Endothelial cell of hepatic sinusoid (primary cell): Measurements from ENCODE around the gene ARHGAP10.

Source experiments
- in situ Hi-C: cut with HindIII; loops from 2 replicates; pipeline ENCODE4 v1.10.0; 2017; ENCODE audit warnings: low sequenced_read_pairs

ARHGAP10 gene

DNA sequence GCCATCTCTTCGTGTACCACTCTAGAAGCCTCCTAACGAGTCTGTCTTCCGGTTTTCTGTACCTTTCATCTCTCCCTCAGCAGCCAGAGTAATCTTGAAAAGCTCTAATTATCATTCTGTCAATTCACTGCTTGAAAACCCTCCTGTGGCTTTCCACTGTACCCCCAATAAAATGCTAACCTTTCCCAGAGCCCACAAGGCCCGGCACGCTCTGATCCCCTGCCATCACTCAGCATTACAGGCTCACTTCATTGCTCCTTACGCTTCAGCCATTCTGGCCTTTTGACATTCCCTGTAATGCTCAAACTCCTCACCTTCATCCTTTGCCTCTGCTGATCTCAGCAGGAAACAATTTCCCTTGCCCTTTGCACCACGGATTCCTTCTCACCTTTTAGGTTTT is 112.9 kb downstream of the ARHGAP10 start:
- in situ Hi-C loops: no loop called here

DNA sequence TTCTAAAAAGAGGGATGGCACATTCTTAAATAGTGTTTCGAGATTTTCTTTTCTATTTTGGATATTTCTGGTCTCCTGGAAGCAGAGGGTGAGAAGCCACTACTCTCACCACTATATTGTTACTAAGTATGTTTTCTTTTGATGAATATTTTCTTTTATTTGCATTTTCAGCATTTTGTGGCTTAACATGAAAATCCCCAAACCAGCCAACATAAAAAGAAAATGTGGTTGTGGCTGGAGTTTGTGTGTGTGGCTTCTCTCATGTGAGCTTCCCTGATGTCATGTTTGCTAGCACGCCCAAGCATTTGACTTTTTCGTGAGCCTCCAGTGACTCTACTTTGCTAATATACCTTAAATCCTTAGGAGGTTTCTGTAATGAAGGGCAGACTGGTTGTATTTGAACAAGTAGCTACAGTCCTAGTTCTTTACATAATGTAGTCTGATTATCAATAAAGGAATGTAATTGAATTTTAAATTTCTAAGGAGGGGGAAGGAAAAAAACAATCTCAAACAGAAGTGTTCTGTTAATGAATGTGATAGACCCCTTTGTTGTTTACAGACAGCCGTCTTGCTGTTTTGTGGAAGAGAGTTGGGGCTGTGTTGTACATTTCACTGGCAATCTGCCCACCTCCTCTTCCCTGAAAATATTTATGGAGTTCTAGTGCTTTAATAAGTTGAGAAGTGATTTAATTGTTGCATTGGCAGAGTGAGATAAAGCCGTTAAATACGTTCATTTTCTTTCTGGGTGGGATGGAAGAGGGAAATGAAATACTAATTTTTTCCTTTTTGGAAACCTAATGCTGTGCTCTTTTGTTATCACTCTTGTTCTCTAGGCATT is 114.6 kb downstream of the ARHGAP10 start:
- in situ Hi-C loops: no loop called here

DNA sequence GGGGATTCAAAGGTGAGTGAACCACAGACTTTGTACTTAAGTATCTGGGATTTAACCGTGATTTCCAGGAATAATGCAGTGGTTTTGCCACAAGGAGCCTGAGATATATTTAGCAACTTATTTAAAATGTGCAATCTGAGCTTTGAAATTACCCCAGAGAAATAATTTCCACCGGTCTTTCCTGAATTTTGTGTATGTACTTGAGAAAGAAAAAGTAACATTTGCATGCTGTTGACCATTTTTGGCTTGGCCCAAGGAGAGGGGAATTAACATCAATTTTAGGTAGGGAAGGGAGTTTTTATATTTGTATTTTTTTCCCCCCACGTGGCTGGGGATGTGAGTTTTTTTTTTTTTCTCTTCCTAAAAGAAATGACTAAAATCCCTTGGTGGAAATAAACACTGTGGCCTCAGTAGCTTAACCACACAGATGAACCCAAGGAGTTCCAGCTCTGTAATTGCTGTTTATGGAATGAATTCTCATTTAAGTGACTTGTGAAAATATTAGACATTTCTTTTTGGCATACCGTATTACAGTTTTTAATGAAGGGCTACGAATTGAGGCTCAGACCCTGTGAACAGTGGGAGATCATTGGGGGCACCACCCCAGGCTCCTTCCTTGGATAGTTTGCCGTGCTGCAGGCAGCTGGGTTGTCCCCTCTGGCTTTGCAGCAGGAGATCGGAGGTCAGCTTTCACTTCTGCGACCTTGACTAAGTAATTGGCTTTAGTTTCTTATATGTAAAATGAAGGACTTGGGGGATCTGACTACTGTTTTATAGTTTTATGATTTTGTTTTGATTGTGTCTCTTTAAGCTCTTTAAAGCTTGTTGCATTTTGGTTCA is 116.1 kb downstream of the ARHGAP10 start:
- in situ Hi-C loops: no loop called here

DNA sequence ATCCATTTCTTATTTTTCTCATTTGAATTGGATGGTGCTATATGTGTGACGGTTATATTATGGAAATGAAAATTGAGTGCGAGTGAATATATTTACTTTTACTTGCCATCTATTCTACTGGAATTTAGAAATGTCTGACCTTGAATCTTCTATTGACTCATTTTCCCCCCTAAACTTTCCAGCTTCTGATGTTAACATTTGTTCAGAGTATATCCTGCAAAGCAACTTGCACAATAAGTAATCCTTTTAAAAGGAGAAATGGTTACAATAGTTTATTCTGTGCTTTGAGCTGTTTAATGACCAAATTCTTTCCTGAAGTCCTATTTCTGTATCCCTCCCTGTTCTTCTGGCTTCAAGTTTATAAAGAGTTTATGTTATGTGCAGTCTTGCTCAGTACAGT is 116.7 kb downstream of the ARHGAP10 start:
- in situ Hi-C loops: no loop called here

DNA sequence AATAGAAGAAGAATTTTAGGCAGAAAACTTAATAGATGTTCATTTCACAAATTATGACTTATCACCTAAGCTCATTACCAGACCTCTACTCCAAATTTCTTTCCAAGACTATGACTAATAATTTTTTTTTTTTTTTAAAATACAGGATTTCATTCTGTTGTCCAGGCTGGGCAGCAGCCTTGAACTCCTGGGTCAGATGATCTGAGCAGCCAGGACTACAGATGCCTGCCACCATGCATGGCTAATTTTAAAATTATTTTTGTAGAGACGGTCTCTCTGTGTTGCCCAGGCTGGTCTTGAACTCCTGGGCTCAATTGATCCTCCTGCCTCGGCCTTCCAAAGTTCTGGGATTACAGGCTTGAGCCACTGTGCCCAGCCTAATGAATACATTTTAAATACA is 119.2 kb downstream of the ARHGAP10 start:
- in situ Hi-C loops: no loop called here

DNA sequence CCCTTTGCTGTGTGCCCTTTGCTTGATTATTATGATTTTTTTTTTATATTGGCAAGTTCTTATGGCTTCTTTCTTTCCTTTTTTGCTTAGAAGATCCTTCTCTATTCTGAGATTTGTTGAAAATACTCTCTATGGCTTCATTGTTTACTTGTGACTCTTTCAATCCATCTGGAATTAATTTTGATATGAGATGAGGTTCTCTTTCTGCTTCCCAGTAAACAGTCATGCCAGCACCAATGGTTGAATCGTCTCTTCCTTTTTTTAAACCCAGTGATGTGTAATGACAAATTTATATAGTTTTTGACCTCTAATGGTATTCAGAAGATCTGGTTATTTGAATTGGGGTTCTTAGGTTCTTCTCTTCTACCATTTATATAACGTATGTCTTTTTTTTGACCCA is 121.8 kb downstream of the ARHGAP10 start:
- in situ Hi-C loops: no loop called here

DNA sequence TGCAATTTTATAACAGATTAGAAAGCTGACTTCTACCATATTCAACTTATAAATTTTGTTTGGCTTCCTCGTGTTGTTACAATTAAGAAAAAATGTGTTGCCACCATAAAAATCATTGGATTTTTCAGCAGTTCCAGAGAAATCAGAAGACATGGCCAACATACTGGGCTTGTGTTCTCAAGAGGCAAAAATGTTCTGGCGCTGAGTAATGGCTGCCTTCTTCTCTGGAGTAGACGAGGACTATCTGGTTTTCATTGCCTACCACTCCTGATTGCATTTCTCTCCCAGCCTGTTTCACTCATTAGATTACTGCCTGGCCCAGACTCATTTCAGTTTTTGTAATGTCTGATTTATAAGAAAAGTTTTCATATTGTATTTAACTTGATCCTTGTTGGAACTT is 122.3 kb downstream of the ARHGAP10 start:
- in situ Hi-C loops: no loop called here

DNA sequence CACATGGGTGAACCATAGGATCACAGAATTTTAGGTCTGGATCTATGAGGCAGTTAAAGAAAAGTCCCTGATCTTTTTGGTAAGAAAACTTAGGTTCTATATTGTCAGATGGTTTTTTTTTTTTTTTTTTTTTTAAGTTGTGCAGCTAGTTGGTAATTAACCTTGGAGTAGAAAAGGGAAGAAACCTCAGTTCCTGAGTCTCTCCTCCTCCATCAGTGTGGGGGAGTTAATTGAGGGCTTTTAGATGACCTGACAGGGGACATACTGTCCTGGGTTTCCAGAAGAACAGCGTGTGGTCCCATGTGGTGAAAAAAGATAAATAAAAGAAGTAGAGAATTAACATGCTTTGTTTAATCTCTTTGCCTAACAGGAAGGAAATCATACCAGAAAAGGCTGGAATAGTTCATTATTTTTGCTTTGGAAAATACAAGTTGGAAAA is 123.7 kb downstream of the ARHGAP10 start:
- in situ Hi-C loops: no loop called here

DNA sequence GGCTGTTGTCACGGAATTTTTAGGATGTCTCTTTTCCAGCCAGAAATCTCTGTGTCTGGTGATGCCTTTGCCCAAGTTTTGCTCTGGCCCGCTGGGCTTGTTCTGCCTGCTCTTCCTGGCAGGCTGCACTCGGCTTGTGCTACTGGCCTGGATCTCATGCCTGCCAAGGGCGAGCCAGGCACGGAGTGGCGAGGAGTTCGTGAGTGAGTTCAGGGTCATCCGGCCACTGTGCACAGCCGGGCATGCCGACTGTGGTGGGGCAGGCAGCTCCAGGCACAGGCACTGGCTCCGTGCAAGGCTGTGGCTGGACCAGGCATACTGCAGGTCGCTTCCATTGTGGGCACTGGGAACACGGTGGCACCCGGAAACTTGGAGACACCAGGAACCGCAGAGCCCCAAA is 129.1 kb downstream of the ARHGAP10 start:
- in situ Hi-C loops: no loop called here

DNA sequence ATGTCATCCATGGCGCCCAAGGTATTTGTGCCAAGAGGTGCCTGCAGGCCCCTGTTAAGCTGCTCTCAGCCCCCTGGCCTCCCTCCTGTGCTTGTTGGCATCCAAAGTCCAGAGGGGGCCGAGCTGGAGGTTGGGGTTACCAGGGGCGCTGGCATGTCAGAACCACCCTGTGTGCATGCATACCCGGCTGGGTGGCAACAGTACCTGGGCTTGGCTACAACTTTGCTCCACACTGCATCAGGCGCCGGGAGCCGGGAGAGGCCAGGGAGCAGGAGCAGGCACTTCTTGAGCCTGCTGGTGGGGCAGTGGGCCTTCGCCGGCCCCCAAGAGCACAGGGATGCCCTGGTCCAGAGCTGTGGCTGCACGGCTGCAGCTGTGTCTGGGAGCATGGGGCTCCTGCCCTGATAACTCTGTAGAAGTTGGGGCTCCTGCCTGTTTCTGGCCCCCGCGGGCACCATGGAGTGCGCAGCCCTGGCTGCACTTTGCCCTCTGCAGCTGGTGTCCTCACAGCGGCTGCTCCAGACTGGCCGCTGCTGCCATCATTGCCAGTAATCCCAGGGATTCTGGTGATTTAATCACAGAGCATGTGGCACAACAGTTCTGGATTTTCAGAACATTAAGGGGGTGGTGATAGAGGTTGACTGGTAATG is 130.3 kb downstream of the ARHGAP10 start:
- in situ Hi-C loops: no loop called here

DNA sequence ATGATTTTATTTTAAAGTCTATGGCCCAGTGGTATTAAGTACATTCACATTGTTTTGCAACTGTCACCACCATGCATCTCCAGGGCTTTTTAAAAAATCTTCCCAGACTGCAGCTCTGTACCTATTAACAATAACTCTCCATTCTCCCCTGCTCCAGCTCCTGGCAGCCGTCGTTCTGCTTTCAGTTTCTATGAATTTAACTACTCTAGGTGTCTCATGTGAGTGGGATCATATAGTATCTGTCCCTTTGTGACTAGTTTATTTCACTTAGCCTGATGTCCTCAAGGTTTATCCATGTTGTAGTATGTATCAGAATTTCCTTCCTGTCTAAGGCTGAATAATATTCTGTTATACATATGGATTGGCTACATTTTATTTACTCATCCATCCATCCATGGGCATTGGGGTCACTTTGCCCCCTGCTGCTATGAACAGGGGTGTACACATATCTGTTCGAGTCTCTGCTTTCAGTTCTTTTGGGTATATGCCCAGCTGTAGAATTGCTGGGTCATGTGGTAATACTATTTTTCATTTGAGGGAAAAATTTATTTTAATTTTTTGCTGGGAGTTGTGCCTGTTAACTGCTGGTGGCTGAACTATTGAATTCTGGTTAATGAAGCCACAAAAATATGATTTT is 131.3 kb downstream of the ARHGAP10 start:
- in situ Hi-C loops: no loop called here

DNA sequence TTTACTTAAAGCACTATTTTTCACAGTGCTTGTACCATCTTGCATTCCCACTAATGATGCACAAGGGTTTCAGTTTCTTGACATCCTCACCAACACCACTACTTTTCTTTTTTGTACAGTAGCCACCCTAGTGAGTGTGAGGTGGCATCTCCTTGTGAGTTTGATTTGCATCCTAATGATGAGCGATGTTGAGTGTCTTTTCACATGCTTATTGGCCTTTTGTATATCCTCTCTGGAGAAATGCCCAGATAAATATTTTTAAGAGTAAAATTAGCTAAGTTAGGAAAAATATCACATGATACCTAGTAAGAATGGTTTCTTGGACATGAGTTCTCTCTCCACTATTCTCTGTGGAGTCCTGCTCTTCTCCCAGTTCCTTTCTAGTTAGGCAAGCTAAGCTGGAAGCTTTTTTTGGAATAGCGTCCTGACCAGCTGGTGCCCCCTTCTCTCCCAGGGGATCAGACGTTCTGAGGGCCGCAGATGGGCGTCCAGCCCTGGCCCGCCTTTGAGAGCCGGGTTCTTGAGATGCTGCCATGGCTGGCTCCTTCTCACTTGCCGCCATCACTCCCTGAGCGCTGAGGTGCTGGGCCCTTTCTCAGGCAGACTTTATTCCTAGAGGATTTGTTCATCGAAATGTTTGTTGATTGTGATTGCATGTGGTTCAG is 132.1 kb downstream of the ARHGAP10 start:
- in situ Hi-C loops: no loop called here

DNA sequence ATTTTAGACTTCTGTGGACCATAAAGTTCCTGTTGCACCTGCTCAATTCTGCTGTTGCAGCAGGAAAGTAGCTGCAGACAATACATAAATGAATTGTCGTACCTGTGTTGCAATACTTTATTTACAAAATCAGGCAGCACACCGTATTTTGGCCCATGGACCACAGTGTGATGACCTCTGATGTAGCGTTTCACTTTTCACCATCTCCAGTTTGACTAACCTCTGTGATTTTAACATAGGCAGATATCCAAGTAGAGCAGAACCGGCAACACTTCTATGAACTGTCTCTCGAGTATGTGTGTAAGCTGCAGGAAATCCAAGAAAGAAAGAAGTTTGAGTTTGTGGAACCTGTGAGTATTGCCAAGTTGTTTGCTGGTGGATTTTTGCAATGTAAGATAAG is 132.7 kb downstream of the ARHGAP10 start:
- in situ Hi-C loops: loop anchor here (5.0 kb wide), 1 partner anchor 132 kb away; the partner anchor contains the start of gene ARHGAP10

DNA sequence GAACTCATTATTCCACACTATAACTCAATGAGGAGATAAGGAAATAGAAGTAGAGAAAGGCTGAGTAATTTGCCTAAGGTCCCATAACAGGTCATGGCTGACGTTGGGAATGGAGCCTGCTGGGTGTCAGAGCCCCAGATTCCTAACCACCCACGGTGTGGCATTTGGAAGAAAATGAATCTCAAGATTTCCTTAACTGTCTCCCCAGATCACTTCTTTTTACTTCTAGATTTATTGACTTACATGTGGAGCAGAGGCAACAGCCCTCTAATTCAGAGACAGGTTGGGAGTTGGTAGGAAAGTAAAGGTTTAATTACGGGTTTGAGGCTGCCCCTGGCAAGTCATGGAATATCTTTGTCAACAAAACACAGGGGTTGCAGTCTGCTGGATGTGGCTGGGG is 134.0 kb downstream of the ARHGAP10 start:
- in situ Hi-C loops: loop anchor here (5.0 kb wide), 1 partner anchor 134 kb away; the partner anchor contains the start of gene ARHGAP10

DNA sequence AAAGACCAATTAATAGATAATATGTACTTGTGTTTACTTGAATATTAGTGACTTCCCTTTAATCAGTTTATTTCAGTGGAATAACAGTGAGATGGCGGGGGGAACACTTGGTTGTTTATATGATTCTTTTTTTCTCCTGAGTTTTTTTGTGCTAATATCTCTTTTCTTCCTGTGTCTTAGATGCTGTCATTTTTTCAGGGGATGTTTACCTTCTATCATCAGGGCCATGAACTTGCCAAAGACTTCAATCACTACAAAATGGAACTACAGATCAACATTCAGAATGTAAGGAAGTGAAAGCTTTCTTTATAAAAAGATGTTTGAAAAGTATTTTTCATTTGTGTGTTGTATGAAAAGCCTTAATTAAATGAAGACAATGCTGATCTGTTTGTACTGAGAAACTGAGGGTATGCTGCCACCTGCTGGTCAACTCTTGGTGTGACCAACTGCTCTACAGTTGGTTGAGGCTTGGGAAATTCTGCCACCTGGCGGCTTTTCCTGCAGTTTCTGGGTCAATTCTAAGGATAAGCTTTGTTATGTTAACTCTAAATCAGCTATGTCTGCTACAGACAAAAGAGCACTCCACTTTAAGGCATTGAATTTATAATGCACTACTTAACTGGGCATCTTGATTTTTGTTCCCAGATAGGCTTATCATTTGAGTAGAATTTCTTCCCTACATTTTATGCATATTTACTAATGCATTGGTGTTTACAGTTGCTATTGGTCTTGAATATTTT is 134.8 kb downstream of the ARHGAP10 start:
- in situ Hi-C loops: loop anchor here (5.0 kb wide), 1 partner anchor 134 kb away; the partner anchor contains the start of gene ARHGAP10

DNA sequence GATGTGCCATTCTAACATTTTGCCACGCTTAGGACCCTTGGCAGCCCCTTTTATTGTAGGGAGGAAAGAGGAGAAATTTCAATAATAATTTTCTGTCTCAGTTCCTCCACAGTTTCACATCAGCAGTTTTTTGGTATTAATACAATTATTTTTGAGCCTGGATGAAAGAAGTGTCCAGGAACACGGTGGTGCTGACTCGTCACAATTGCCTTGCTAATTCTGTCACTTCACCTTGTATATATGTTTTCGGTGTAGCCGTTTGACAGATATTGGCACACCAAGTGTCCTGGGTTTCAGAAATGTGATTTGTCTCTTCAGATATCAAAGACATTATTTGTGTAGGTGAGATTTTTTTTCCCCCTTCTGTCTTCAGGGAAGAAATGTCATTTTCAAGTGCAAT is 142.2 kb downstream of the ARHGAP10 start:
- in situ Hi-C loops: no loop called here

DNA sequence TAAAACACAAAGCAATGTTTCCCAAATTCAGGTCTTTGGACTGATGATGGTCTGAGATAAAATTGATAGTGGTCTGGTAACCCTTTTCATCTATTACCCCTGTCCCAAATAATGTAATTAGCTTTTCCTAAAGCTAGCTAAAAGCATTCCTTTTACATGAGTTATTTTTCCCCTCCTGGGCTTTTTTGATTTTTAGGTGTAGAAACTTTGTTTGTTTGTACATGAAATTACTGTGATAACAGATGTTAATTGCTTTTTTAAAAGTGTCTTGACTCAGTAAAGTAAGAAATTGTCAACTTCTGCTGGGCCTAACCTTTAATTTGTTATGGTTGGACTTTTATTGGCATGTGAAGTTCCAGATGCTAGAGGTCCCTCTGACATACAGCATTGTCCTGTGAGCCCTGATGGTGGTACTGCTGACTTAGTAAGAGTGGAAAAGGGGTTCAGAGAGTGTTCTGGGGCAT is 145.5 kb downstream of the ARHGAP10 start:
- in situ Hi-C loops: no loop called here

DNA sequence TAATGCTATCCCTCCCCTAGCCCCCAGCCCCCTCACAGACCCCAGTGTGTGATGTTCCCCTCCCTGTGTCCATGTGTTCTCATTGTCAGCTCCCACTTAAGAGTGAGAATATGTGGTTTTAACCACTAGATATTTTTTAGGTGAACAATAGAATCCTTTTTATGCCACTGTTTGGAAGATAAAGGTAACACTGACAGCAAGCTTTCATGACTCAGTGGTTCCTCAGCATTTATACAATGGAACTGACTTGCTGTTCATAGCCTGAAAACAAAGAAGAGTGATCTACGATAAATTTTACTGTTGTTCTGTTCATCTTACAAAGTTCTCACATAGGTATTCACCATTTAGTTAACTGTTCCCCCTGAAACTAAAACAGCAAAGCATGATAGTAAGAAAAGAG is 147.8 kb downstream of the ARHGAP10 start:
- in situ Hi-C loops: no loop called here

DNA sequence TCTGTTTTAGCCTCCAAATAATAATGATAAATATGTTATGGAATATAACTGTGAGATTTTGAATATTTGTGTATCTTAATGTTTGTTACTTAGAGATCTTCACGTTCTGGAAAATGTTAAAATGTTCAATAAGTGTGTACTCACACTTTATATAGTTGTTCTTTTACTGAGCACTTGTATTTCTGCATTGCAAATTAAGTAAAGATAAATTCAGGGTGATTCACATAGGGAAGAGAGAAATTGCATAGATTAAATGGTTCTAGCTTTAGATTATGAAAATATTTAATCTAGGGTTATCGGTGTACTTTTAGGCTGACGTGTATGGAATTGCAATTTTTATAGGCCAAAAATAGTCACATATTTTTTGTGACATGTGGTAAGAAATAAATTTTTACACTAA is 148.6 kb downstream of the ARHGAP10 start:
- in situ Hi-C loops: no loop called here
